ENCODE measurements around the gene OR2J1.
"Not testable (repeated sequence)": the region's sequence is repeated elsewhere in the genome, so short reads cannot be mapped to it uniquely, and the experiment has no call there.

The OR2J1 gene

DNA sequence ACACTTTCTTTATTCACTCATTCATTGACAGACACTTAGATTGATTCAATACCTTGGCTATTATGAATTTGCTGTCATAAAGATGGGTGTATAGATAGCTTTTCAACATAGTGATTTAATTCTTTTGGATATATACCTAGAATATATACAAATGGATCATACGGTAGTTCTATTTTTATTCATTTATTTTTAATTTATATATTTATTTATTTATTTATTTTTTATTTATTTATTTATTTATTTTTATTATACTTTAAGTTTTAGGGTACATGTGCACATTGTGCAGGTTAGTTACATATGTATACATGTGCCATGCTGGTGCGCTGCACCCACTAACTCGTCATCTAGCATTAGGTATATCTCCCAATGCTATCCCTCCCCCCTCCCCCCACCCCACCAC lies 15.7 kb downstream of the OR2J1 start:
- not testable (repeated sequence) for H3K9ac ChIP-seq (ENCODE audit: low read length); H3K9me3 ChIP-seq (ENCODE audit: control insufficient read depth, insufficient read depth, low read depth, low read length); H3K27ac ChIP-seq (ENCODE audit: low read depth, low read length); H3K36me3 ChIP-seq (ENCODE audit: control insufficient read depth, insufficient read depth, low read length); H3K4me1 ChIP-seq (ENCODE audit: control insufficient read depth, insufficient read depth, low read length); H3K4me3 ChIP-seq (ENCODE audit: low read depth, low read length); H3K27me3 ChIP-seq (ENCODE audit: control insufficient read depth, insufficient read depth, low read length)

GRCh38 chr6:29129326-29130012 lies 30.2 kb downstream of the OR2J1 start:
- Histone ChIP-seq H3K27ac (ENCODE audit: low read depth, low read length) (no peak overlapping the region), H3K9me3 (ENCODE audit: control insufficient read depth, insufficient read depth, low read depth, low read length) (no peaks in the 10 kb centered on the region), H3K36me3 (ENCODE audit: control insufficient read depth, insufficient read depth, low read length) (no peaks in the 10 kb centered on the region), H3K4me3 (ENCODE audit: low read depth, low read length) (no peak overlapping the region), H3K27me3 (ENCODE audit: control insufficient read depth, insufficient read depth, low read length) (no peaks in the 10 kb centered on the region; the same call in 1 of the 2 replicates), H3K9ac (ENCODE audit: low read length) (no peak overlapping the region), H3K4me1 (ENCODE audit: control insufficient read depth, insufficient read depth, low read length) (no peaks in the 10 kb centered on the region)

GRCh38 chr6:29130644-29131043 lies 31.4 kb downstream of the OR2J1 start:
- H3K4me1 ChIP-seq (ENCODE audit: control insufficient read depth, insufficient read depth, low read length): no peaks in the 10 kb centered on the region
- no peaks in the 10 kb centered on the region; the same call in 1 of the 2 replicates for H3K27me3 ChIP-seq (ENCODE audit: control insufficient read depth, insufficient read depth, low read length)

DNA sequence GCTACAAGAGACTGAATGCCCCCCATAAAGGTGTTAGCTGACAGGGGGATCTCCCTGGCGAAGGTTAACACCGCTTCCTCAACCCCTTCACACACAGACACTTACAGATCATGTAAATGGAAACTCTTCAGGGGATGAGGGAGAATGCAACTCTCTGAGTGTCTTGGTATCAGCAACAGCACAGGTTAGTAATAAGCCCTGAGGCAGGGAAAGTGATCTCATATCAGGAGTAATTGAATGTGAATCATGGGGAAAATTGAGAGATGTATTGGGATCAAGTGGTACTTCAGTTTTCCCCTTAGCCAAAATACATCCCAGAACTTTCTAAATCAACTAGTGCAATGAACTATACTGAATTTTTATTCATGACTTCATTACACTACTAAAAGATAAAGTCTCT lies 32.4 kb downstream of the OR2J1 start:
- Histone ChIP-seq H3K9me3 (ENCODE audit: control insufficient read depth, insufficient read depth, low read depth, low read length) (no peaks in the 10 kb centered on the region), H3K4me3 (ENCODE audit: low read depth, low read length) (no peak overlapping the region), H3K27ac (ENCODE audit: low read depth, low read length) (no peak overlapping the region), H3K4me1 (ENCODE audit: control insufficient read depth, insufficient read depth, low read length) (no peaks in the 10 kb centered on the region), H3K27me3 (ENCODE audit: control insufficient read depth, insufficient read depth, low read length) (no peaks in the 10 kb centered on the region; the same call in 1 of the 2 replicates), H3K36me3 (ENCODE audit: control insufficient read depth, insufficient read depth, low read length) (no peaks in the 10 kb centered on the region), H3K9ac (ENCODE audit: low read length) (no peak overlapping the region)

More at GRCh38 chr6:29130644-29131043, 31.4 kb downstream of the OR2J1 start:
- Histone ChIP-seq H3K36me3 (ENCODE audit: control insufficient read depth, insufficient read depth, low read length) (no peaks in the 10 kb centered on the region), H3K9me3 (ENCODE audit: control insufficient read depth, insufficient read depth, low read depth, low read length) (no peaks in the 10 kb centered on the region), H3K4me3 (ENCODE audit: low read depth, low read length) (no peak overlapping the region), H3K9ac (ENCODE audit: low read length) (no peak overlapping the region), H3K27ac (ENCODE audit: low read depth, low read length) (no peak overlapping the region)

DNA sequence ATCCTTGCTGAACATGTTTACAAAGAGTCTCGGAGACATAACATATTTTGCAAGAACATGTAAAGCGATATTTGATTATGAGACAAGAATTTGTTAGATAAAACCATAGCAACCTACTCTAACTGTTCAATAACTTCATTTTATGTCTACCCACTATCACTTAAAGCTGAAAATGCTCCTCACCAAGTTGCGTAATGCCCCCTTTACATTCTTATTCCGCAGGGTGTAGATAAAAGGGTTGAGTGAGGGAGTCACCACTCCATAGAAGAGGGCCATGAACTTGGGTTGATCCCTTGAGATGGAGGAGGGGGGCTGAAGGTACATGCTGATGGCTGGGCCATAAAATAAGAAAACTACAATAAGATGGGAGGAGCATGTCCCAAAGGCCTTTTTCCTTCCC lies 38.4 kb downstream of the OR2J1 start:
- Histone ChIP-seq H3K27ac (ENCODE audit: low read depth, low read length) (no peak overlapping the region), H3K27me3 (ENCODE audit: control insufficient read depth, insufficient read depth, low read length) (no peaks in the 10 kb centered on the region), H3K9me3 (ENCODE audit: control insufficient read depth, insufficient read depth, low read depth, low read length) (peaks cover 9% of the 10 kb centered on the region; the same call in 1 of the 2 replicates), H3K36me3 (ENCODE audit: control insufficient read depth, insufficient read depth, low read length) (no peaks in the 10 kb centered on the region), H3K9ac (ENCODE audit: low read length) (no peak overlapping the region), H3K4me3 (ENCODE audit: low read depth, low read length) (no peak overlapping the region), H3K4me1 (ENCODE audit: control insufficient read depth, insufficient read depth, low read length) (no peaks in the 10 kb centered on the region)

DNA sequence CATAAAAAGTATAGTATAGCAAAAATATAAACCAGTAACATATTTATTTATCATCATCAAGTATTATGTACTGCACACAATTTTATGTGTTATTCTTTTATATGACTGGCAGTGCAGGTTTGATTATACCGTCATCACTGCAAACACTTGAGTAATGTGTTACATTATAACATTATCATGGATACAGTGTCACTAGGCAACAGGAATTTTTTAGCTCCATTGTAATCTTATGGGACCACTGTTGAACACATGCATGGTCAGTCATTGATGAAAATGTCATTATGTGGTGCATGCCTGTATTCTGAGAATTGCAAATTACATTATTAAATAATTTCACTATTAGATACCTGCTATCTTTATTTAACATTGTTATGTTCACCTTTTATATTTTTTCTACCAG lies 42.3 kb downstream of the OR2J1 start:
- Histone ChIP-seq H3K9me3 (ENCODE audit: control insufficient read depth, insufficient read depth, low read depth, low read length) (peaks cover 24% of the 10 kb centered on the region), H3K9ac (ENCODE audit: low read length) (no peak overlapping the region), H3K36me3 (ENCODE audit: control insufficient read depth, insufficient read depth, low read length) (no peaks in the 10 kb centered on the region), H3K27ac (ENCODE audit: low read depth, low read length) (no peak overlapping the region), H3K27me3 (ENCODE audit: control insufficient read depth, insufficient read depth, low read length) (no peaks in the 10 kb centered on the region), H3K4me3 (ENCODE audit: low read depth, low read length) (no peak overlapping the region), H3K4me1 (ENCODE audit: control insufficient read depth, insufficient read depth, low read length) (no peaks in the 10 kb centered on the region)

DNA sequence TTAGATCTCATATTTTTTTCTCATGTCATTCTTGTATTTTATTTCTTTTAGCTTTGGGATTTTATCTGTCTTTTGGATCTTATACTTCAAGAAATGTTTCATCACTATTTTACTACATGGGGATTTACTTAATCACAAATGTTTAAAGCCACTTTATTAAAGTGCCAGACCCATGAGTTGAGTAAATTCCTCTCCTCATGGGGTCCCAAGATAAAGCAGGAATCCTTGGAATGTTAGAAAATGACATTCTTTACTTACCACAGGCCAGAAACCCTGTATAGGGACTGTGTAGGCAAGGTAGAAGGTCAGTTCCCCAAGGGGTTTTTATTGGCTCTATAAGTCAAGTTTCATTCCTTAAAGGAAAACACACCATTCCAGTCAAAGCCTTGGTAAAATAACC lies 43.0 kb downstream of the OR2J1 start:
- Histone ChIP-seq H3K36me3 (ENCODE audit: control insufficient read depth, insufficient read depth, low read length) (no peaks in the 10 kb centered on the region), H3K9me3 (ENCODE audit: control insufficient read depth, insufficient read depth, low read depth, low read length) (peaks cover 24% of the 10 kb centered on the region), H3K4me1 (ENCODE audit: control insufficient read depth, insufficient read depth, low read length) (no peaks in the 10 kb centered on the region), H3K27me3 (ENCODE audit: control insufficient read depth, insufficient read depth, low read length) (no peaks in the 10 kb centered on the region), H3K4me3 (ENCODE audit: low read depth, low read length) (no peak overlapping the region), H3K9ac (ENCODE audit: low read length) (no peak overlapping the region), H3K27ac (ENCODE audit: low read depth, low read length) (no peak overlapping the region)

DNA sequence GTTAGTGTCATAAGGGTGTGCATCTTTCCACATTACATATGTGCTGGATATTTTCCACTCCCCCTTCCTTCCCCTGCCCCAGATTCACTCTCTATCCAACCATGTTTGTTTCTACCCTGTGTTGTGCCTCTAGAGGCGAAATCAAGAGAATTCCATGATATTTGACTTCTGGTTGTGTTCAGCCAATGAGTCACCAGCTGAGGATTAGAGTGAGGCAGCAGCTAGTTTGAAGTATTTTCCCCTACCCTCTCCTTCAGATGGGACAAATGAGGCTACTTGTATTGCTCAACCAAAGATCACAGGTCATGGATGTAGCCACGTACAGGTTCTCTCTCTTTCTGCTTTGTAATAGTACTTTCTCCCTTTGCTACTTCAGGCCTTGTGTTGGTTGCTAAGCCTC lies 46.9 kb downstream of the OR2J1 start:
- Histone ChIP-seq H3K27ac (ENCODE audit: low read depth, low read length) (no peak overlapping the region), H3K27me3 (ENCODE audit: control insufficient read depth, insufficient read depth, low read length) (no peaks in the 10 kb centered on the region), H3K9me3 (ENCODE audit: control insufficient read depth, insufficient read depth, low read depth, low read length) (peaks cover 24% of the 10 kb centered on the region), H3K4me3 (ENCODE audit: low read depth, low read length) (no peak overlapping the region), H3K9ac (ENCODE audit: low read length) (no peak overlapping the region), H3K36me3 (ENCODE audit: control insufficient read depth, insufficient read depth, low read length) (no peaks in the 10 kb centered on the region), H3K4me1 (ENCODE audit: control insufficient read depth, insufficient read depth, low read length) (no peaks in the 10 kb centered on the region)

DNA sequence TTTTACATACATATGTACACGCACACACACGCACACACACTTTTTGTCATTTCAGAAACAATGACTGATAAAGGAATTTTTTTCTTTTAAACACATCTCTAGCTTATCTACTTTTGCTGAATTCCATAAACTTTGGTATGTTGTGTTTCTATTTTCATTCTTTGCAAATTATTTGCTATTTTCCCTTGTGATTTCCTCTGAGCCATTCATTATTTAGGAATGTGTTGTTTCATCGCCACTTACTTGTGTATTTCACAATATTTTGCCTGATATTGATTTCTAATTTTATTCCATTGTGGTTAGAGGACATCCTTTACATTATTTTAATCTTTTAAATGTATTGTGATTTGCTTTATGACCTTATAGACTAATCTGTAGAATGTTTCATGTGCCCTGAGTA lies 47.8 kb downstream of the OR2J1 start:
- Histone ChIP-seq H3K27me3 (ENCODE audit: control insufficient read depth, insufficient read depth, low read length) (no peaks in the 10 kb centered on the region), H3K9me3 (ENCODE audit: control insufficient read depth, insufficient read depth, low read depth, low read length) (peaks cover 20% of the 10 kb centered on the region), H3K9ac (ENCODE audit: low read length) (no peak overlapping the region), H3K27ac (ENCODE audit: low read depth, low read length) (no peak overlapping the region), H3K4me1 (ENCODE audit: control insufficient read depth, insufficient read depth, low read length) (no peaks in the 10 kb centered on the region), H3K36me3 (ENCODE audit: control insufficient read depth, insufficient read depth, low read length) (no peaks in the 10 kb centered on the region), H3K4me3 (ENCODE audit: low read depth, low read length) (no peak overlapping the region)

GRCh38 chr6:29149444-29149843 lies 50.2 kb downstream of the OR2J1 start:
- not testable (repeated sequence) for H3K36me3 ChIP-seq (ENCODE audit: control insufficient read depth, insufficient read depth, low read length); H3K9ac ChIP-seq (ENCODE audit: low read length); H3K9me3 ChIP-seq (ENCODE audit: control insufficient read depth, insufficient read depth, low read depth, low read length); H3K27me3 ChIP-seq (ENCODE audit: control insufficient read depth, insufficient read depth, low read length); H3K27ac ChIP-seq (ENCODE audit: low read depth, low read length); H3K4me3 ChIP-seq (ENCODE audit: low read depth, low read length); H3K4me1 ChIP-seq (ENCODE audit: control insufficient read depth, insufficient read depth, low read length)
